ENCODE results near the gene RXRG. TPM values are rescaled to one million over a fixed set of nuclear protein-coding genes. Genes with fewer than 3 reads are reported as not detected.

Gene RXRG
- total RNA-seq, 2 donors from 2014 or later: 2.5 to 9.8 TPM

GRCh38 chr1:165387961-165388360 lies 57.0 kb downstream of the RXRG start:
- H3K9me3 ChIP-seq (ENCODE audit: control insufficient read depth, low read length): no peaks in the 10 kb centered on the region
- H3K27ac ChIP-seq (ENCODE audit: low read depth, low read length): no peak overlapping the region
- no peaks in the 10 kb centered on the region for H3K36me3 ChIP-seq (ENCODE audit: control insufficient read depth, insufficient read depth, low read length)
- H3K4me3 ChIP-seq (ENCODE audit: low read length): no peak overlapping the region
- H3K9ac ChIP-seq (ENCODE audit: extremely low read depth, low read length, poor library complexity, severe bottlenecking): no peak overlapping the region
- Mint-ChIP-seq H3K27me3 (ENCODE audit: insufficient read depth) (peaks cover 54% of the 10 kb centered on the region), H3K27ac (no peak overlapping the region), H3K36me3 (ENCODE audit: low read depth) (no peaks in the 10 kb centered on the region), H3K4me3 (no peak overlapping the region), H3K4me1 (peaks cover under 1% of the 10 kb centered on the region), H3K9me3 (no peaks in the 10 kb centered on the region)
- H3K27me3 ChIP-seq (ENCODE audit: control insufficient read depth, insufficient read depth, low read length, poor library complexity, severe bottlenecking): peaks cover 56% of the 10 kb centered on the region
- WGBS, 2 experiments (ENCODE audit: insufficient coverage in 1 of 2, insufficient read length in 1 of 2): 84% methylated on average over 2 of the region's 2 CpGs; no CpG with 5 or more reads in 1 of the 2 experiments
- no peaks in the 10 kb centered on the region for H3K4me1 ChIP-seq (ENCODE audit: control insufficient read depth, insufficient read depth, low read length)
- no peak for DNase-seq
- TF ChIP-seq, protein P1, sequence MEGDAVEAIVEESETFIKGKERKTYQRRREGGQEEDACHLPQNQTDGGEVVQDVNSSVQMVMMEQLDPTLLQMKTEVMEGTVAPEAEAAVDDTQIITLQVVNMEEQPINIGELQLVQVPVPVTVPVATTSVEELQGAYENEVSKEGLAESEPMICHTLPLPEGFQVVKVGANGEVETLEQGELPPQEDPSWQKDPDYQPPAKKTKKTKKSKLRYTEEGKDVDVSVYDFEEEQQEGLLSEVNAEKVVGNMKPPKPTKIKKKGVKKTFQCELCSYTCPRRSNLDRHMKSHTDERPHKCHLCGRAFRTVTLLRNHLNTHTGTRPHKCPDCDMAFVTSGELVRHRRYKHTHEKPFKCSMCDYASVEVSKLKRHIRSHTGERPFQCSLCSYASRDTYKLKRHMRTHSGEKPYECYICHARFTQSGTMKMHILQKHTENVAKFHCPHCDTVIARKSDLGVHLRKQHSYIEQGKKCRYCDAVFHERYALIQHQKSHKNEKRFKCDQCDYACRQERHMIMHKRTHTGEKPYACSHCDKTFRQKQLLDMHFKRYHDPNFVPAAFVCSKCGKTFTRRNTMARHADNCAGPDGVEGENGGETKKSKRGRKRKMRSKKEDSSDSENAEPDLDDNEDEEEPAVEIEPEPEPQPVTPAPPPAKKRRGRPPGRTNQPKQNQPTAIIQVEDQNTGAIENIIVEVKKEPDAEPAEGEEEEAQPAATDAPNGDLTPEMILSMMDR (conservative IDR thresholded peaks at IDR 0.05): no peak

DNA sequence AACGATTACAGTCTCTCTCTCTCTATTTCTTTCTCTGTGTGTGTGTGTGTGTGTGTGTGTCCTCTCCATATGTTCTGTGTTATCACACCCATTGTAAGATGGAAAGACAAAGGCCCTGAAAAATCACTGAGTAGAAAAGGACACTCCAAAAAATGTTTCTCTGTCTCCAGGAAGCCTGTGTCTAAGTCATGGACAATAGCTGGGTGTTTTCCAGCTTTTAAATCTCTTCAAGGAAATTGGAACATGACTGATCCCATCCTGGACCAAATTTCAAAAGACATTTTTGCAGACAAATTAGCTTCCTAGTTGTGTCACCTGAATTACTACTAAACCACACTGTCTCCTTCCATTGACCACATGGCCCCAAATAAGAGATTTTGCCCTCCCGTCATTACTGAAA lies 57.4 kb downstream of the RXRG start:
- Histone ChIP-seq H3K27me3 (ENCODE audit: control insufficient read depth, insufficient read depth, low read length, poor library complexity, severe bottlenecking) (peaks cover 55% of the 10 kb centered on the region), H3K27ac (ENCODE audit: low read depth, low read length) (no peak overlapping the region), H3K4me3 (ENCODE audit: low read length) (no peak overlapping the region), H3K9ac (ENCODE audit: extremely low read depth, low read length, poor library complexity, severe bottlenecking) (no peak overlapping the region), H3K4me1 (ENCODE audit: control insufficient read depth, insufficient read depth, low read length) (no peaks in the 10 kb centered on the region), H3K9me3 (ENCODE audit: control insufficient read depth, low read length) (no peaks in the 10 kb centered on the region), H3K36me3 (ENCODE audit: control insufficient read depth, insufficient read depth, low read length) (no peaks in the 10 kb centered on the region)
- WGBS, 2 experiments (ENCODE audit: insufficient coverage in 1 of 2, insufficient read length in 1 of 2): 96% methylated on average over 2 of the region's 2 CpGs; no CpG with 5 or more reads in 1 of the 2 experiments
- Mint-ChIP-seq H3K4me1 (no peaks in the 10 kb centered on the region), H3K27me3 (ENCODE audit: insufficient read depth) (peaks cover 52% of the 10 kb centered on the region), H3K4me3 (no peak overlapping the region), H3K9me3 (no peaks in the 10 kb centered on the region), H3K27ac (no peak overlapping the region), H3K36me3 (ENCODE audit: low read depth) (no peaks in the 10 kb centered on the region)
- no peak for DNase-seq
- TF ChIP-seq, protein P1 (conservative IDR thresholded peaks at IDR 0.05): no peak

- Mint-ChIP-seq H3K4me1 (no peaks in the 10 kb centered on the region), H3K27me3 (ENCODE audit: insufficient read depth) (peaks cover 55% of the 10 kb centered on the region), H3K9me3 (no peaks in the 10 kb centered on the region), H3K27ac (no peak overlapping the region), H3K36me3 (ENCODE audit: low read depth) (no peaks in the 10 kb centered on the region), H3K4me3 (no peak overlapping the region)
- 71 to 75% methylated on average over 4 to 5 of the region's 5 CpGs for WGBS, 2 experiments (ENCODE audit: insufficient coverage in 1 of 2, insufficient read length in 1 of 2)
- no peak overlapping the region for H3K9ac ChIP-seq (ENCODE audit: extremely low read depth, low read length, poor library complexity, severe bottlenecking)
- no peaks in the 10 kb centered on the region for H3K36me3 ChIP-seq (ENCODE audit: control insufficient read depth, insufficient read depth, low read length)
- H3K4me1 ChIP-seq (ENCODE audit: control insufficient read depth, insufficient read depth, low read length): no peaks in the 10 kb centered on the region
- no peaks in the 10 kb centered on the region for H3K9me3 ChIP-seq (ENCODE audit: control insufficient read depth, low read length)
- H3K4me3 ChIP-seq (ENCODE audit: low read length): no peak overlapping the region
- H3K27ac ChIP-seq (ENCODE audit: low read depth, low read length): no peak overlapping the region
- DNase-seq: no peak
- TF ChIP-seq, protein P1 (conservative IDR thresholded peaks at IDR 0.05): no peak
- peaks cover 43% of the 10 kb centered on the region for H3K27me3 ChIP-seq (ENCODE audit: control insufficient read depth, insufficient read depth, low read length, poor library complexity, severe bottlenecking)
Measured at GRCh38 chr1:165383599-165384405, 61.1 kb downstream of the RXRG start.
